Measurements from ENCODE around the gene RING1.

Gene RING1

GRCh38 chr6:33204165-33204414 lies 4.2 kb upstream of the RING1 start:
- TF ChIP-seq, protein P1, sequence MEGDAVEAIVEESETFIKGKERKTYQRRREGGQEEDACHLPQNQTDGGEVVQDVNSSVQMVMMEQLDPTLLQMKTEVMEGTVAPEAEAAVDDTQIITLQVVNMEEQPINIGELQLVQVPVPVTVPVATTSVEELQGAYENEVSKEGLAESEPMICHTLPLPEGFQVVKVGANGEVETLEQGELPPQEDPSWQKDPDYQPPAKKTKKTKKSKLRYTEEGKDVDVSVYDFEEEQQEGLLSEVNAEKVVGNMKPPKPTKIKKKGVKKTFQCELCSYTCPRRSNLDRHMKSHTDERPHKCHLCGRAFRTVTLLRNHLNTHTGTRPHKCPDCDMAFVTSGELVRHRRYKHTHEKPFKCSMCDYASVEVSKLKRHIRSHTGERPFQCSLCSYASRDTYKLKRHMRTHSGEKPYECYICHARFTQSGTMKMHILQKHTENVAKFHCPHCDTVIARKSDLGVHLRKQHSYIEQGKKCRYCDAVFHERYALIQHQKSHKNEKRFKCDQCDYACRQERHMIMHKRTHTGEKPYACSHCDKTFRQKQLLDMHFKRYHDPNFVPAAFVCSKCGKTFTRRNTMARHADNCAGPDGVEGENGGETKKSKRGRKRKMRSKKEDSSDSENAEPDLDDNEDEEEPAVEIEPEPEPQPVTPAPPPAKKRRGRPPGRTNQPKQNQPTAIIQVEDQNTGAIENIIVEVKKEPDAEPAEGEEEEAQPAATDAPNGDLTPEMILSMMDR (IDR thresholded peaks at IDR 0.05; ENCODE audit: low read depth, low read length) = no peak
- DNase-seq (ENCODE audit: low read depth in 2 of 2) = no peak
- H3K4me3 ChIP-seq (replicated peaks in 1 of 2; ENCODE audit: low read depth in 2 of 2, low read length in 2 of 2) = no peak overlapping the region

DNA sequence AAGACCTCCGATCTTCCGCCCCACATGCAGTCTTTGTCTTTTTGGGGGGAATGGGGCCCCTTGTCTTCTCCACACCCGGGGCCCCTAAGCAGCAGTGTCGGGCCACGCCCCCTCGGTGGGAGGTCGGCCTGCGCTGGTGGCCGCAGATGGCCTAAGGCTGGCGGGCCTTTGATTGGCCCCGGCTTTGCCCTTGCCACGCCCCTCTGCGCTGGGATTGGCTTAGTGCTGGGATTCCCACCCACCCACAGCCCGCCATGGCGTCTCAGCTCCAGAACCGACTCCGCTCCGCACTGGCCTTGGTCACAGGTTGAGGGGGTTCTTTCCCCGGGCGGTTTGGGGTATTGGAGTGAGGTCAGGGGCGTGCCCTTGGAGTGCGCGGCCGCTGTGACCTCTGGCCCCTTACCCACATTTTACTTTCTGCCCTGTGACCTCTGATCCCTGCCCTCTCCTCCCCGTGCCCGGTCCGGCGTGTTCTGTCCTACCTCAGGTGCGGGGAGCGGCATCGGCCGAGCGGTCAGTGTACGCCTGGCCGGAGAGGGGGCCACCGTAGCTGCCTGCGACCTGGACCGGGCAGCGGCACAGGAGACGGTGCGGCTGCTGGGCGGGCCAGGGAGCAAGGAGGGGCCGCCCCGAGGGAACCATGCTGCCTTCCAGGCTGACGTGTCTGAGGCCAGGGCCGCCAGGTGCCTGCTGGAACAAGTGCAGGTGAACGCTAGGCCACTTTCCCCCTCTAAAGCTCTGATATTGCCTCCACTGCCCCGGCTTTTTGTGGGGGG lies 3.7 kb upstream of the RING1 start, which contains the start of gene HSD17B8:
HSD17B8 (plus strand) TSS at position 241 of the 776 bp plus-strand sequence; CDS start at position 255, 14 bp downstream.
- TF ChIP-seq, protein P1 (IDR thresholded peaks at IDR 0.05; ENCODE audit: low read depth, low read length) = no peak
- peak within 1 kb of the TSS; percentile 65 to 79 for H3K4me3 ChIP-seq (replicated peaks in 1 of 2; ENCODE audit: low read depth in 2 of 2, low read length in 2 of 2)
- peak; percentile 87 to 92 for DNase-seq (ENCODE audit: low read depth in 2 of 2)

- TF ChIP-seq, protein P1 (IDR thresholded peaks at IDR 0.05; ENCODE audit: low read depth, low read length) = no peak
- peak in 1 of 2 donors; percentile 71 for DNase-seq (ENCODE audit: low read depth in 2 of 2)
- H3K4me3 ChIP-seq (replicated peaks in 1 of 2; ENCODE audit: low read depth in 2 of 2, low read length in 2 of 2) = peak overlapping the region; percentile 65 to 79
These were observed 2.9 kb upstream of the RING1 start for GRCh38 chr6:33205191-33206026.

DNA sequence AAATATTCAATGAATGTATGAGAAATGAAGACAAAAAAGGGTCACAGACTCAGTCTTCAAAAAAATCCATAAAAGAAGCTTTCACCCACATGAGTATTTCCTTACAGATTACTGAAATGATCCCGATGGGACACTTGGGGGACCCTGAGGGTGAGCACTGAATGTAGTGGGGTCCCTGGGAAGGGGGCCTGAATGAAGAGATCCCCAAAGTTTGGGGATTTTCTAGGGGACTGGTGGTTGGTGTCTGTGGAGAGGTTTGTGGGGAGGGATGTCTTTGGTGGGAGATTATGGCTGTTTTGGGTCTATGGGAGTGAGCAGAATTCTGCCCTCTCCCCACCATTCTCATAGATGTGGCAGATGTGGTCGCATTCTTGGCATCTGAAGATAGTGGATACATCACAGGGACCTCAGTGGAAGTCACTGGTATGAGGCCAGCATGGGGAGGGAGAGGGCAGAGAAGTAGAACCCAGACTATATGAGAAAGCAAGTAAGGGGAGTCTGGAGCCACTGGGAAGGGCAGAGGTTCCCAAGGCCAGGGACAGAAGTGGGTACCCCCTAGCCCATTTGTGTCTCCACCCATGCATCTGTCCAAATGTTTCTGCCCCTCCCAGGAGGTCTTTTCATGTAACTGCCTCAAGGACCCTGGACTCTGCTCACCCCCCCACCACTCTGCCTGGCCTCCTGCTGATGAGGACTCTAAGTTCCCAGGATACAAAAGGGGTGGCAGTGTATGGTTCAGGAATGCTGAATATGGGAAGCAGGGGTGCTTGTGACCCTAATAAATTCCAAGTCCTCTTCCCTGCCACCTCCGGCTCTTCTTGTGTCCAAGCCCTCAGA lies 2.1 kb upstream of the RING1 start:
- no peak for DNase-seq (ENCODE audit: low read depth in 2 of 2)
- no peak overlapping the region for H3K4me3 ChIP-seq (replicated peaks in 1 of 2; ENCODE audit: low read depth in 2 of 2, low read length in 2 of 2)
- TF ChIP-seq, protein P1 (IDR thresholded peaks at IDR 0.05; ENCODE audit: low read depth, low read length) = no peak

DNA sequence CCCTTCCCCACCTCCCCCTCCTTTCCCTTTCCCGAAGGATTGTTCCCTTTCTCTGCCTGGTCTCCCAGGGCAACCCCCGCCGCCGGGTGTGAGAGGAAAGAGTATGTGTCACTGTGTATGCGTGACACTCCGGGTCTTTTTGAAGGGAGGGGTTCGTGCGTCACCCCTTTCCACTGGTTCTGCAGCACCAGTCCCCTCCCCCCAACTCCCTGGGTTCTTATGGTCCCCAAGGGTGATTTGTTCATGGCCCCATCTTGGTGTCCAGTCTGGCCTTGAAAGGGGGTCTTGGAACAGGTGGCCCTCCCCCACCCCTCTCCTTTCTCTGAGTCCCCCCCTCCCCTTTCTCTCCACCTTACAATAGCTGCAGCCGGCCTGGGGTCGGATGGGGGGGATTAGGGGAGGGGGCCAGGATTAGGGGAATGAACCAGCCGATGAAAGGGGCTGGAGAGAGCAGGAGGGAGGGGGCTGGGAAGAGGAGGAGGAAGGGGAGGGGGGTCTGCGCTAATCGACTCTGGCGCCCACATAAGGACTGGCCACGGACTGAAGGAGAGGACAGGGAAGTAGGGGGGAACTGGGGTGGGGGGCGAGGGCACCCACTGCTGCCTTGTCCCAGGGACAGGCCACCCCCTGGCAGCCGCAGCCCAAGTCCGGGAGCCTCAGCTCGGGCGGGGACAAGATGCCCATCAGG lies 1.3 kb upstream of the RING1 start:
- DNase-seq (ENCODE audit: low read depth in 2 of 2) = peak in 1 of 2 donors; percentile 60
- TF ChIP-seq, protein P1 (IDR thresholded peaks at IDR 0.05; ENCODE audit: low read depth, low read length) = no peak
- peak overlapping the region; percentile 83 to 89 for H3K4me3 ChIP-seq (replicated peaks in 1 of 2; ENCODE audit: low read depth in 2 of 2, low read length in 2 of 2)

- TF ChIP-seq, protein P1 (IDR thresholded peaks at IDR 0.05; ENCODE audit: low read depth, low read length) = no peak
- H3K4me3 ChIP-seq (replicated peaks in 1 of 2; ENCODE audit: low read depth in 2 of 2, low read length in 2 of 2) = peak overlapping the region; percentile 83 to 89
- DNase-seq (ENCODE audit: low read depth in 2 of 2) = peak; percentile 46 to 61
These were observed 679 bp upstream of the RING1 start for GRCh38 chr6:33207552-33208090.

Measured in cardiac fibroblast (primary cell).